Upper lobe of left lung (tissue), 4 donors: ENCODE measurements around the gene LIPM.

Experiments
- CTCF ChIP-seq, 6 experiments: fragments of 450-650 bp in 4 of 6; fragments of 200-600 bp in 2 of 6; sonication (generic) in 2 of 6; IDR thresholded peaks; one replicate each; pipeline ENCODE4 v1.5.1; 2016 to 2019; ENCODE audit warnings: antibody characterized with exemption in 6 of 6
- POLR2AphosphoS5 ChIP-seq, 2 donors: sonication (generic); formaldehyde crosslinking; IDR thresholded peaks; one replicate each; pipeline ENCODE4 v1.5.1; 2017; ENCODE audit warnings: antibody characterized with exemption in 2 of 2

DNA sequence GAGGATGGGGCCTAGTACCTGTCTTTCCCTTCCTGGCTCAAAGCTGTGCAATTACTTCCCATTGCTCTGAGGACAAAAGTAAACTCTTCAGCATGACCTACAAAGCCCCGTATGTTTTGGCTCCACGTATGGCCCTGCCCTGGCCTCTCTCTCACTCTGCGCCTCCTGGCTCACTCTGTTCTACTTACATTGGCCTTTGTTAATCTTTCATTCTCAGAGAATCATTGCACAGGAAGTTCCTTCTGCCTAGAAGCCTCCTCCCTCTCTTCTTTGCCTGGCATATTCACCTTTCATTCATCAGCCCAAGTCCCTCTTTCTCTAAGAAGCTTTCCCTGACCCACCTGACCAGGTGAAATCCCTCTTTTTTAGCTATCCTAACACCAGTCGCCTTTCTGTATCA, 23.9 kb downstream of the LIPM start:
- TF ChIP-seq CTCF (IDR thresholded peaks at IDR 0.05) (no peak), POLR2AphosphoS5 (IDR thresholded peaks at IDR 0.05) (no peak)
